Measurements from ENCODE around the gene FANCC. TPM values are rescaled to one million over a fixed set of nuclear protein-coding genes. Genes with fewer than 3 reads are reported as not detected.

The FANCC gene
- total RNA-seq, 1 donor from 2014 or later = 22.9 TPM

GRCh38 chr9:95049761-95050160, 267.7 kb downstream of the FANCC start:
- TF ChIP-seq CTCF (IDR thresholded peaks at IDR 0.05; ENCODE audit: partially characterized antibody, unreplicated experiment) = no peak
- DNase-seq = no peak
- peaks cover 9% of the 10 kb centered on the region for H3K4me1 Mint-ChIP-seq (ENCODE audit: low read depth, unreplicated experiment)
- no peak overlapping the region for H3K27ac Mint-ChIP-seq (ENCODE audit: unreplicated experiment)
- H3K36me3 Mint-ChIP-seq (ENCODE audit: unreplicated experiment) = peaks cover 4% of the 10 kb centered on the region
- no peak overlapping the region for H3K4me3 Mint-ChIP-seq (ENCODE audit: unreplicated experiment)
- peaks cover 2% of the 10 kb centered on the region for H3K9me3 Mint-ChIP-seq (ENCODE audit: unreplicated experiment)
- H3K27me3 Mint-ChIP-seq (ENCODE audit: unreplicated experiment) = peaks cover under 1% of the 10 kb centered on the region

Small RNAs within 50 kb of the gene (microRNA-seq; reads per million reads assigned to microRNA genes)
- gene MIR23B (ENCODE audit: unreplicated experiment) (5,201 reads per million, percentile 96 among the genes with 10 or more reads in this experiment), gene MIR24-1 (ENCODE audit: unreplicated experiment) (not detected), gene MIR27B (ENCODE audit: unreplicated experiment) (441 reads per million, percentile 85 among the genes with 10 or more reads in this experiment), gene MIR3074 (ENCODE audit: unreplicated experiment) (not detected), gene MIR6081 (ENCODE audit: unreplicated experiment) (not detected)

Other genes starting within 250 kb of the FANCC start
- gene PTCH1, start 199.3 kb upstream of the FANCC start, total RNA-seq (ENCODE audit: unreplicated experiment) = 104 TPM